BE2C (cell line): ENCODE results near the gene TMEM95.

ENCODE experiments used
- DNase-seq: peaks from one replicate; pipeline ENCODE4 v3.0.0-alpha.2; 2020
- H3K27me3 ChIP-seq: fragments of 250-450 bp; sonication (Bioruptor Pico); 2 replicates; pipeline ENCODE4 v1.5.1; 2020; ENCODE audit warnings: mild to moderate bottlenecking
- H3K36me3 ChIP-seq: fragments of 250-450 bp; sonication (Bioruptor Pico); 2 replicates; pipeline ENCODE4 v1.5.1; 2020; ENCODE audit warnings: mild to moderate bottlenecking
- H3K4me1 ChIP-seq: fragments of 250-450 bp; sonication (Bioruptor Pico); 2 replicates; pipeline ENCODE4 v1.5.1; 2020
- H3K4me3 ChIP-seq: 2 replicates; pipeline ENCODE4 v1.5.1; 2011; ENCODE audit warnings: low read depth, low read length
- H3K9me3 ChIP-seq: fragments of 250-450 bp; sonication (Bioruptor Pico); 2 replicates; pipeline ENCODE4 v1.5.1; 2020
- CTCF ChIP-seq: IDR thresholded peaks from 2 replicates; pipeline ENCODE4 v1.5.1; 2012; ENCODE audit warnings: mild to moderate bottlenecking, low read depth, low read length

The TMEM95 gene

GRCh38 chr17:7352910-7353635, 1.9 kb upstream of the TMEM95 start:
- no peaks in the 10 kb centered on the region for H3K36me3 ChIP-seq
- TF ChIP-seq CTCF = no peak
- no peak for DNase-seq

GRCh38 chr17:7354262-7354843, 603 bp upstream of the TMEM95 start:
- no peak for DNase-seq

More at GRCh38 chr17:7352910-7353635, 1.9 kb upstream of the TMEM95 start:
- H3K4me3 ChIP-seq = no peak overlapping the region
- H3K27me3 ChIP-seq = no peaks in the 10 kb centered on the region
- H3K9me3 ChIP-seq = no peaks in the 10 kb centered on the region
- 0 out of 2 replicates have a peak, but pooled peaks cover 2% of the 10 kb centered on the region for H3K4me1 ChIP-seq

GRCh38 chr17:7355573-7355972, 617 bp downstream of the TMEM95 start:
- Histone ChIP-seq H3K36me3 (no peaks in the 10 kb centered on the region), H3K4me3 (no peak overlapping the region)
- TF ChIP-seq CTCF = no peak

More at GRCh38 chr17:7354262-7354843, 603 bp upstream of the TMEM95 start:
- Histone ChIP-seq H3K36me3 (no peaks in the 10 kb centered on the region), H3K9me3 (no peaks in the 10 kb centered on the region), H3K27me3 (no peaks in the 10 kb centered on the region), H3K4me1 (0 out of 2 replicates have a peak, but pooled peaks cover 2% of the 10 kb centered on the region), H3K4me3 (no peak overlapping the region)
- TF ChIP-seq CTCF = no peak

GRCh38 chr17:7356072-7356549, 1.2 kb downstream of the TMEM95 start:
- no peaks in the 10 kb centered on the region for H3K27me3 ChIP-seq
- H3K9me3 ChIP-seq = no peaks in the 10 kb centered on the region
- H3K4me3 ChIP-seq = no peak overlapping the region
- TF ChIP-seq CTCF = peak; percentile 71
- no peaks in the 10 kb centered on the region for H3K4me1 ChIP-seq
- no peaks in the 10 kb centered on the region for H3K36me3 ChIP-seq
- DNase-seq = peak; percentile 77

More at GRCh38 chr17:7355573-7355972, 617 bp downstream of the TMEM95 start:
- H3K9me3 ChIP-seq = no peaks in the 10 kb centered on the region
- no peak for DNase-seq
- H3K4me1 ChIP-seq = no peaks in the 10 kb centered on the region
- H3K27me3 ChIP-seq = no peaks in the 10 kb centered on the region

GRCh38 chr17:7356756-7357155, 1.8 kb downstream of the TMEM95 start:
- Histone ChIP-seq H3K9me3 (no peaks in the 10 kb centered on the region), H3K4me3 (no peak overlapping the region), H3K27me3 (no peaks in the 10 kb centered on the region), H3K36me3 (no peaks in the 10 kb centered on the region), H3K4me1 (no peaks in the 10 kb centered on the region)
- no peak for TF ChIP-seq CTCF
- no peak for DNase-seq

GRCh38 chr17:7357381-7357780, 2.4 kb downstream of the TMEM95 start:
- Histone ChIP-seq H3K4me1 (no peaks in the 10 kb centered on the region), H3K36me3 (no peaks in the 10 kb centered on the region), H3K27me3 (no peaks in the 10 kb centered on the region), H3K9me3 (no peaks in the 10 kb centered on the region), H3K4me3 (no peak overlapping the region)
- no peak for TF ChIP-seq CTCF
- no peak for DNase-seq
